Measurements from ENCODE around the gene KRT36. TPM values are rescaled to one million over a fixed set of nuclear protein-coding genes. Genes with fewer than 3 reads are reported as not detected.

The KRT36 gene
- total RNA-seq, 1 donor from 2014 or later = not detected

- intact Hi-C loops (cut with DNase I) = no loop called here
- DNase-seq (ENCODE audit: missing footprints) (no peak), ATAC-seq (no peak)
Measured at GRCh38 chr17:41505809-41506767, 16.4 kb upstream of the KRT36 start.

GRCh38 chr17:41505007-41505808, 15.5 kb upstream of the KRT36 start, which contains the start of gene KRT13:
TSS of gene KRT13 (minus strand) at chr17:41505612. CDS start at chr17:41505550, 62 bp downstream.
- ATAC-seq = no peak
- intact Hi-C loops (cut with DNase I) = no loop called here
- no peak for DNase-seq (ENCODE audit: missing footprints)

- no peak for ATAC-seq
- no peak for DNase-seq (ENCODE audit: missing footprints)
- intact Hi-C loops (cut with DNase I) = no loop called here
Measured at GRCh38 chr17:41504246-41504977, 14.7 kb upstream of the KRT36 start.

- ATAC-seq = no peak
- intact Hi-C loops (cut with DNase I) = no loop called here
Measured at GRCh38 chr17:41503202-41503601, 13.5 kb upstream of the KRT36 start.

GRCh38 chr17:41500131-41500911, 10.6 kb upstream of the KRT36 start:
- DNase-seq (ENCODE audit: missing footprints) (no peak), ATAC-seq (no peak)
- intact Hi-C loops (cut with DNase I) = no loop called here

More at GRCh38 chr17:41503202-41503601, 13.5 kb upstream of the KRT36 start:
- no peak for DNase-seq (ENCODE audit: missing footprints)

- ATAC-seq (no peak), DNase-seq (ENCODE audit: missing footprints) (no peak)
- intact Hi-C loops (cut with DNase I) = no loop called here
Measured at GRCh38 chr17:41499714-41500113, 10.0 kb upstream of the KRT36 start.

GRCh38 chr17:41498276-41498675, 8.6 kb upstream of the KRT36 start:
- intact Hi-C loops (cut with DNase I) = no loop called here
- ATAC-seq (no peak), DNase-seq (ENCODE audit: missing footprints) (no peak)

GRCh38 chr17:41496803-41497484, 7.2 kb upstream of the KRT36 start:
- intact Hi-C loops (cut with DNase I) = no loop called here
- peak; percentile 83 for DNase-seq (ENCODE audit: missing footprints)
- ATAC-seq = peak; percentile 78

- intact Hi-C loops (cut with DNase I) = no loop called here
- no peak for ATAC-seq
Measured at GRCh38 chr17:41494524-41494923, 4.8 kb upstream of the KRT36 start.

GRCh38 chr17:41492771-41493170, 3.1 kb upstream of the KRT36 start:
- no peak for DNase-seq (ENCODE audit: missing footprints)
- no peak for ATAC-seq
- intact Hi-C loops (cut with DNase I) = no loop called here

More at GRCh38 chr17:41494524-41494923, 4.8 kb upstream of the KRT36 start:
- no peak for DNase-seq (ENCODE audit: missing footprints)

- intact Hi-C loops (cut with DNase I) = no loop called here
- ATAC-seq (no peak), DNase-seq (ENCODE audit: missing footprints) (no peak)
Measured at GRCh38 chr17:41492351-41492750, 2.6 kb upstream of the KRT36 start.

- no peak for DNase-seq (ENCODE audit: missing footprints)
- no peak for ATAC-seq
- intact Hi-C loops (cut with DNase I) = no loop called here
Measured at GRCh38 chr17:41491476-41491875, 1.8 kb upstream of the KRT36 start.

GRCh38 chr17:41490000-41490990, 585 bp upstream of the KRT36 start:
- intact Hi-C loops (cut with DNase I) = loop anchor here (10.0 kb wide), 1 partner anchor 85 kb away; no protein-coding TSS in a partner anchor
- DNase-seq (ENCODE audit: missing footprints) = no peak
- ATAC-seq = no peak

GRCh38 chr17:41486809-41487530, 2.7 kb downstream of the KRT36 start:
- ATAC-seq = no peak
- peak; percentile 81 for DNase-seq (ENCODE audit: missing footprints)
- intact Hi-C loops (cut with DNase I) = loop anchor here (10.0 kb wide), 1 partner anchor 82 kb away; no protein-coding TSS in a partner anchor

GRCh38 chr17:41486316-41486715, 3.4 kb downstream of the KRT36 start:
- intact Hi-C loops (cut with DNase I) = loop anchor here (10.0 kb wide), 1 partner anchor 82 kb away; no protein-coding TSS in a partner anchor
- DNase-seq (ENCODE audit: missing footprints) (no peak), ATAC-seq (no peak)

Measured in Right ventricle myocardium inferior (tissue), 1 donor.